Neural cell (in vitro differentiated cells): Measurements from ENCODE around the gene C1orf21.

Source experiments
- EP300 ChIP-seq: fragments of 450-650 bp; conservative IDR thresholded peaks from 2 replicates; pipeline ENCODE4 v1.6.1; 2014; ENCODE audit warnings: antibody characterized with exemption, mild to moderate bottlenecking, moderate library complexity; ENCODE audit not compliant: poor library complexity, severe bottlenecking
- EZH2 ChIP-seq: fragments of 200-600, 300-800 bp; shearing (Covaris generic), sonication (generic); IDR thresholded peaks from 2 replicates; pipeline ENCODE4 v1.6.1; 2014; ENCODE audit warnings: antibody characterized with exemption, low read length, borderline replicate concordance, mild to moderate bottlenecking; ENCODE audit not compliant: insufficient read depth, poor library complexity, severe bottlenecking
- MXI1 ChIP-seq: fragments of 450-650 bp; conservative IDR thresholded peaks from 2 replicates; pipeline ENCODE4 v1.6.1; 2014; ENCODE audit warnings: antibody characterized with exemption, mild to moderate bottlenecking; ENCODE audit not compliant: poor library complexity, severe bottlenecking
- POLR2AphosphoS5 ChIP-seq: IDR thresholded peaks from 2 replicates; pipeline ENCODE4 v1.6.1; 2012
- RAD21 ChIP-seq: fragments of 450-650 bp; conservative IDR thresholded peaks from 2 replicates; pipeline ENCODE4 v1.6.1; 2014; ENCODE audit warnings: antibody characterized with exemption, mild to moderate bottlenecking, moderate library complexity
- SMC3 ChIP-seq: fragments of 450-650 bp; conservative IDR thresholded peaks from 2 replicates; pipeline ENCODE4 v1.6.1; 2014; ENCODE audit warnings: antibody characterized with exemption, mild to moderate bottlenecking, moderate library complexity; ENCODE audit not compliant: poor library complexity
- TAF1 ChIP-seq: IDR thresholded peaks from 2 replicates; pipeline ENCODE4 v1.6.1; 2012; ENCODE audit warnings: low read depth
- TF ChIP-seq, protein P1 (sequence below): fragments of 450-650 bp; IDR thresholded peaks from 2 replicates; pipeline ENCODE4 v1.5.1; 2014; ENCODE audit warnings: antibody characterized with exemption, mild to moderate bottlenecking, moderate library complexity; ENCODE audit not compliant: poor library complexity, severe bottlenecking
- TF ChIP-seq, protein P2 (sequence below): IDR thresholded peaks from 2 replicates; pipeline ENCODE4 v1.6.1; 2012; ENCODE audit warnings: borderline replicate concordance

GRCh38 chr1:184424945-184425344 lies 38.1 kb downstream of the C1orf21 start:
- TF ChIP-seq, protein P1, sequence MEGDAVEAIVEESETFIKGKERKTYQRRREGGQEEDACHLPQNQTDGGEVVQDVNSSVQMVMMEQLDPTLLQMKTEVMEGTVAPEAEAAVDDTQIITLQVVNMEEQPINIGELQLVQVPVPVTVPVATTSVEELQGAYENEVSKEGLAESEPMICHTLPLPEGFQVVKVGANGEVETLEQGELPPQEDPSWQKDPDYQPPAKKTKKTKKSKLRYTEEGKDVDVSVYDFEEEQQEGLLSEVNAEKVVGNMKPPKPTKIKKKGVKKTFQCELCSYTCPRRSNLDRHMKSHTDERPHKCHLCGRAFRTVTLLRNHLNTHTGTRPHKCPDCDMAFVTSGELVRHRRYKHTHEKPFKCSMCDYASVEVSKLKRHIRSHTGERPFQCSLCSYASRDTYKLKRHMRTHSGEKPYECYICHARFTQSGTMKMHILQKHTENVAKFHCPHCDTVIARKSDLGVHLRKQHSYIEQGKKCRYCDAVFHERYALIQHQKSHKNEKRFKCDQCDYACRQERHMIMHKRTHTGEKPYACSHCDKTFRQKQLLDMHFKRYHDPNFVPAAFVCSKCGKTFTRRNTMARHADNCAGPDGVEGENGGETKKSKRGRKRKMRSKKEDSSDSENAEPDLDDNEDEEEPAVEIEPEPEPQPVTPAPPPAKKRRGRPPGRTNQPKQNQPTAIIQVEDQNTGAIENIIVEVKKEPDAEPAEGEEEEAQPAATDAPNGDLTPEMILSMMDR = no peak
- no peak for TF ChIP-seq POLR2AphosphoS5
- TF ChIP-seq EZH2 = no peak
- no peak for TF ChIP-seq RAD21
- TF ChIP-seq SMC3 = no peak
- TF ChIP-seq, protein P2, sequence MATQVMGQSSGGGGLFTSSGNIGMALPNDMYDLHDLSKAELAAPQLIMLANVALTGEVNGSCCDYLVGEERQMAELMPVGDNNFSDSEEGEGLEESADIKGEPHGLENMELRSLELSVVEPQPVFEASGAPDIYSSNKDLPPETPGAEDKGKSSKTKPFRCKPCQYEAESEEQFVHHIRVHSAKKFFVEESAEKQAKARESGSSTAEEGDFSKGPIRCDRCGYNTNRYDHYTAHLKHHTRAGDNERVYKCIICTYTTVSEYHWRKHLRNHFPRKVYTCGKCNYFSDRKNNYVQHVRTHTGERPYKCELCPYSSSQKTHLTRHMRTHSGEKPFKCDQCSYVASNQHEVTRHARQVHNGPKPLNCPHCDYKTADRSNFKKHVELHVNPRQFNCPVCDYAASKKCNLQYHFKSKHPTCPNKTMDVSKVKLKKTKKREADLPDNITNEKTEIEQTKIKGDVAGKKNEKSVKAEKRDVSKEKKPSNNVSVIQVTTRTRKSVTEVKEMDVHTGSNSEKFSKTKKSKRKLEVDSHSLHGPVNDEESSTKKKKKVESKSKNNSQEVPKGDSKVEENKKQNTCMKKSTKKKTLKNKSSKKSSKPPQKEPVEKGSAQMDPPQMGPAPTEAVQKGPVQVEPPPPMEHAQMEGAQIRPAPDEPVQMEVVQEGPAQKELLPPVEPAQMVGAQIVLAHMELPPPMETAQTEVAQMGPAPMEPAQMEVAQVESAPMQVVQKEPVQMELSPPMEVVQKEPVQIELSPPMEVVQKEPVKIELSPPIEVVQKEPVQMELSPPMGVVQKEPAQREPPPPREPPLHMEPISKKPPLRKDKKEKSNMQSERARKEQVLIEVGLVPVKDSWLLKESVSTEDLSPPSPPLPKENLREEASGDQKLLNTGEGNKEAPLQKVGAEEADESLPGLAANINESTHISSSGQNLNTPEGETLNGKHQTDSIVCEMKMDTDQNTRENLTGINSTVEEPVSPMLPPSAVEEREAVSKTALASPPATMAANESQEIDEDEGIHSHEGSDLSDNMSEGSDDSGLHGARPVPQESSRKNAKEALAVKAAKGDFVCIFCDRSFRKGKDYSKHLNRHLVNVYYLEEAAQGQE = no peak
- no peak for TF ChIP-seq EP300
- TF ChIP-seq TAF1 = no peak
- TF ChIP-seq MXI1 = no peak
